ENCODE measurements around the gene PLXNB2. TPM values are rescaled to one million over a fixed set of nuclear protein-coding genes. Genes with fewer than 3 reads are reported as not detected.

Gene PLXNB2
- total RNA-seq, 4 donors from 2014 or later: 44.7 to 208 (median 126) TPM

DNA sequence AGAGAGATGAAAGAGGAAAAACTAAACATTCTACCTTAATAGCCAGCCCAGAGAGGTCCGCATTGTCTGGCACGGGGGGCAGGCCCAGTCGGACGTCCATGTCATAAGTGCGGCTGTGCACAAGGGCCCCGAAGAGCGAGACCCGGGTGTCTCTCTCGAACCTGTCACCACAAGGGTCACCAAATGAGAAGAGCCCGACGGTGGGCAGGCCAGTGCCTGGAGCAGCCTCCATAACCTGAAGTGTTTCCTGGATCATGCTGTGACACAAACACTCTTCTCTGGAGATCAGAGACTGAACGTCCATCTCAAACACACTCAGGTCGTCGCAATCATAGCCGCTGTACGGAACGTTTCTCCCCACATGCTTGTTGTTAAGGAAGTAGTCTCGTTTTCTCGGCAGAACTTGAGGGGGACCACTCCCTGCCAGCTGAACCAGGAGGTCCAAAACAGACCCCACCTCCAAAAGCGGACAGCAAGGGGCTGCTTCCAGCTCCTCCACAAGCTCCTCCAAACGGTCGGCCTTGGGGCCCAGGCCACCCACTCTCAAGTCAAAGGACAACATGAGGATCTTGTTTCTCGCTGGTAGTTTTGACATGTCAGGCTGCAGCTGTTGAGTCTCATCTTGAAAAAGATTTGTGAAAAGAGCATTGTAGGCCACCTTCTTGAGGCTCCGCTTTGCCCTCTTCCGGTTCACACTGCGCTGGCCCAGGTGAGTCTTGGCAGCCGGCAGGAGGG is 63.6 kb downstream of the PLXNB2 start:
- Histone ChIP-seq H3K4me1 (peaks cover 3 to 41% of the 10 kb centered on the region in 2 donors), H3K36me3 (no peaks in the 10 kb centered on the region), H3K27ac (peak overlapping the region; percentile 77 to 93), H3K27me3 (no peaks in the 10 kb centered on the region), H3K9me3 (no peaks in the 10 kb centered on the region), H3K4me3 (peak overlapping the region; percentile 67 to 87)
- DNase-seq: no peak
- TF ChIP-seq, protein P1, sequence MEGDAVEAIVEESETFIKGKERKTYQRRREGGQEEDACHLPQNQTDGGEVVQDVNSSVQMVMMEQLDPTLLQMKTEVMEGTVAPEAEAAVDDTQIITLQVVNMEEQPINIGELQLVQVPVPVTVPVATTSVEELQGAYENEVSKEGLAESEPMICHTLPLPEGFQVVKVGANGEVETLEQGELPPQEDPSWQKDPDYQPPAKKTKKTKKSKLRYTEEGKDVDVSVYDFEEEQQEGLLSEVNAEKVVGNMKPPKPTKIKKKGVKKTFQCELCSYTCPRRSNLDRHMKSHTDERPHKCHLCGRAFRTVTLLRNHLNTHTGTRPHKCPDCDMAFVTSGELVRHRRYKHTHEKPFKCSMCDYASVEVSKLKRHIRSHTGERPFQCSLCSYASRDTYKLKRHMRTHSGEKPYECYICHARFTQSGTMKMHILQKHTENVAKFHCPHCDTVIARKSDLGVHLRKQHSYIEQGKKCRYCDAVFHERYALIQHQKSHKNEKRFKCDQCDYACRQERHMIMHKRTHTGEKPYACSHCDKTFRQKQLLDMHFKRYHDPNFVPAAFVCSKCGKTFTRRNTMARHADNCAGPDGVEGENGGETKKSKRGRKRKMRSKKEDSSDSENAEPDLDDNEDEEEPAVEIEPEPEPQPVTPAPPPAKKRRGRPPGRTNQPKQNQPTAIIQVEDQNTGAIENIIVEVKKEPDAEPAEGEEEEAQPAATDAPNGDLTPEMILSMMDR (IDR thresholded peaks at IDR 0.05): no peak
- no peak for TF ChIP-seq POLR2A (IDR thresholded peaks at IDR 0.05)
- intact Hi-C loops (cut with DNase I; ENCODE audit: low total_unique reads): no loop called here

DNA sequence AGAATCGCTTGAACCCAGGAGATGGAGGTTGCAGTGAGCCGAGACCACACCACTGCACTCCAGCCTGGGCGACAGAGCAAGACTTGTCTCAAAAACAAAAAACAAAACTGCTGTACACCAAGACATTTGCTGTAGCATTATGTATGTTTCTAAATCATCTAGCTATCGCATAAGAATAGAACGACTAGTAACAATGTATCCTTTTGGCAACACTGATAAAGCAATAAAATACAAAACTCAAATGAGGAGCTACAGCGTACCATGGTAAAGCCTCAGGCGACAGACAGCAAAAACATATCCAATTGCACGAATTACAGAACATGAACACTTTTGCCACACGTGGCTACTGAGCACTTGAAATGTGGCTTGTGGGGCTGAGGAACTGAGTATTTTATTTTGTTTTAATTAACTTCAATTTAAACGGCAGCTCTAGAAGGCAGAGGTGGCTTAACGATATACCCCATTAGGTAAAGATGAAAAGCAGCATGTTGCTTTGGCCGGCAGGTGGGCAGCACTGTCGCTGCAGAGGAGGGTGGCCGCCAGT is 65.0 kb downstream of the PLXNB2 start:
- TF ChIP-seq POLR2A (IDR thresholded peaks at IDR 0.05): no peak
- TF ChIP-seq, protein P1 (IDR thresholded peaks at IDR 0.05): no peak
- Histone ChIP-seq H3K36me3 (no peaks in the 10 kb centered on the region), H3K27me3 (no peaks in the 10 kb centered on the region), H3K27ac (no peak overlapping the region), H3K4me3 (peak overlapping the region; percentile 67 to 87), H3K9me3 (no peaks in the 10 kb centered on the region), H3K4me1 (peaks cover 3 to 41% of the 10 kb centered on the region in 2 donors)
- intact Hi-C loops (cut with DNase I; ENCODE audit: low total_unique reads): no loop called here
- DNase-seq: no peak

DNA sequence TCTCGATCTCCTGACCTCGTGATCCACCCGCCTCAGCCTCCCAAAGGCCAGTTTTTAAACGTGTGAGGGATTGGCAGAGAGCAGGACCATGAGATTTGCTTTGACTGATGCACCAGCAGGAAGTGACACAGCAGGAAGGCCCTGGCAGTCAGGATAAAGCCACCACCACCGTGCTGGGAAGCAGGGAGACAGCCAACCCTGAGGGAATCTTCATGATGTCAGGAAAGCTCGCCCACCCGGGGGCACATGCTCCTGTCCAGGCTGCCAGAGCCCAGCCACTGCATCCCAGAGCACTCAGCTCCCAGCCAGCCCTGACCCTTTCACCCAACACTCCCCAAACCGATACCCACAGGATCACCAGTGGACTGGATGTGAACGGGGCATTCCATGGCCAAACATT is 68.7 kb downstream of the PLXNB2 start:
- intact Hi-C loops (cut with DNase I; ENCODE audit: low total_unique reads): no loop called here
- Histone ChIP-seq H3K4me1 (peaks cover 3 to 24% of the 10 kb centered on the region in 2 donors), H3K27me3 (no peaks in the 10 kb centered on the region), H3K9me3 (no peaks in the 10 kb centered on the region), H3K27ac (no peak overlapping the region), H3K4me3 (no peak overlapping the region), H3K36me3 (no peaks in the 10 kb centered on the region)
- TF ChIP-seq, protein P1 (IDR thresholded peaks at IDR 0.05): no peak
- DNase-seq: no peak

DNA sequence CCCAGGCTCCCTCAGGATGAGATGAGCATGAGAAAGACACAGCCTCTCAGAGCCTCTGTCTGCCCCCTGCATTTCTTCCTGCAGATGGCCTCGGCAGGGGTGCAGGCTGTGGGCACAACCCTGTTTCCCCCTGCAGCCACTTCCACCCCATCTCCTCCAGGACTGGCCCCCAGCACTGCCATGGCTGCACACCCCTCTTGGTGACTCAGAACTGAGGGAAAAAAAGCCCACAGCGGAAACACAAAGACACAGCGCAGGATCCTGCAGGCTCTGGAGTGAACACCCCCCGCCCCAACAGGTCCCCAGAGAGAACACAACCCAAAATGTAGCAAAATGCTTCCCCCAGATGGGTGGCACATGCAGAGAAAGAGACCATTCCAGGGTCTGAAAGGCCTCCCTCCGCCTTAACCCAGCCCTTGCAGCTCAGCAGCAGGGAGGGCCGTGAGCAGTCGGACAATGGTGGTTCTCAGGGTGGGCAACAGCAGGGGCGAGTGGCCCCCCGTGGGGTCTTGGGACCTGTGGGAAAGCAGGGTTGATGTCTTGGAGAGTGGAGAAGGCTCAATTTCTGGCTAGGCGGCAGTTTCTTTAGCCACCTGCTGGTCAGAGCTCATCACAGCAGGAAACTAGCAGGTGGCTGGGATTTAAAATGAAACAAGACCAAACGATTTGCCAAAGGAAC is 70.6 kb downstream of the PLXNB2 start:
- Histone ChIP-seq H3K36me3 (no peaks in the 10 kb centered on the region), H3K9me3 (no peaks in the 10 kb centered on the region), H3K4me1 (peaks cover 0 to 7% of the 10 kb centered on the region in 2 donors), H3K27me3 (no peaks in the 10 kb centered on the region), H3K27ac (no peak overlapping the region), H3K4me3 (no peak overlapping the region)
- intact Hi-C loops (cut with DNase I; ENCODE audit: low total_unique reads): no loop called here
- no peak for DNase-seq
- no peak for TF ChIP-seq POLR2A (IDR thresholded peaks at IDR 0.05)
- TF ChIP-seq, protein P1 (IDR thresholded peaks at IDR 0.05): no peak

DNA sequence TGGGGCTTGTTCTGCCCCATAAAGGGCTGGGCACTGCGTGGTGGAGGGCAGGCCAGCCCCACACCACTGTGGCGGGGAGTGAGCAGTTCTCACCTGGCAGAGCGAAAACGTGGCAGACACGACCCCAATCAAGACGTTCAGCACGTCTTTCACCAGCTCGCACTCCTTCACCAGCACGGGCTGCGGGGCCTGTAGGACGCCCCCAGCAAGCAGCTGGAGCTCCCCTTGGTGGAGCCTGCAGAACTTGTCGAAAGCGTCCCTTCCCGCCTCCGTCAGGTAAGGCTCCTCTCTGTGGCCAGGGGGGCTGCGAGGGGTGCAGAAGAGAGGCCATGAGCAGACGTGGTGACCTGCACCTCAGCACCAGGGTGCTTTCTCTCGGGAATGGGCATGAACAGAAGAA is 74.2 kb downstream of the PLXNB2 start:
- no peak for DNase-seq
- intact Hi-C loops (cut with DNase I; ENCODE audit: low total_unique reads): no loop called here

More for the DNA sequence above, 74.2 kb downstream of the PLXNB2 start:
- TF ChIP-seq, protein P1 (IDR thresholded peaks at IDR 0.05): no peak
- no peak for TF ChIP-seq POLR2A (IDR thresholded peaks at IDR 0.05)
- Histone ChIP-seq H3K4me3 (no peak overlapping the region), H3K27ac (no peak overlapping the region), H3K4me1 (no peaks in the 10 kb centered on the region), H3K9me3 (no peaks in the 10 kb centered on the region), H3K36me3 (no peaks in the 10 kb centered on the region), H3K27me3 (no peaks in the 10 kb centered on the region)
